SHP77 (cell line): Measurements from ENCODE around the gene NANOG.
A peak's percentile ranks its signal among the peaks of the same experiment; 100 is the strongest.
"Not testable (repeated sequence)": the region's sequence is repeated elsewhere in the genome, so short reads cannot be mapped to it uniquely, and the experiment has no call there.

Experiments used
- DNase-seq, 2 experiments: peaks; one replicate each; lab custom pipeline; 2025; lab: John Stamatoyannopoulos, UW

NANOG gene

DNA sequence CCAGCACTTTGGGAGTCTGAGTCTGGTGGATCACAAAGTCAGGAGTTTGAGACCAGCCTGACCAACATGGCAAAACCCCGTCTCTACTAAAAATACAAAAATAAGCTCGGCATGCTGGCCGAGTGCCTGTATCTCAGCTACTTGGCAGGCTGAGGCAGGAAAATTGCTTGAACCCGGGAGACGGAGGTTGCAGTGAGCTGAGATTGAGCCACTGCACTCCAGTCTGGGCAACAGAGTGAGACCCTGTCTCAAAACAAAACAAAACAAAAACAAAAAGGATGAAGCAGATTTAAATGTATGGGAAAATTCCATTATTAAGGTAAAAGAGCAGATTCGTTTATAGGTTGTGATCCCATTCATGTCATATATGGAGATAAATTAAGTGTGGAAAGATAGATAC, 17.1 kb downstream of the NANOG start:
- DNase-seq: not testable (repeated sequence)

DNA sequence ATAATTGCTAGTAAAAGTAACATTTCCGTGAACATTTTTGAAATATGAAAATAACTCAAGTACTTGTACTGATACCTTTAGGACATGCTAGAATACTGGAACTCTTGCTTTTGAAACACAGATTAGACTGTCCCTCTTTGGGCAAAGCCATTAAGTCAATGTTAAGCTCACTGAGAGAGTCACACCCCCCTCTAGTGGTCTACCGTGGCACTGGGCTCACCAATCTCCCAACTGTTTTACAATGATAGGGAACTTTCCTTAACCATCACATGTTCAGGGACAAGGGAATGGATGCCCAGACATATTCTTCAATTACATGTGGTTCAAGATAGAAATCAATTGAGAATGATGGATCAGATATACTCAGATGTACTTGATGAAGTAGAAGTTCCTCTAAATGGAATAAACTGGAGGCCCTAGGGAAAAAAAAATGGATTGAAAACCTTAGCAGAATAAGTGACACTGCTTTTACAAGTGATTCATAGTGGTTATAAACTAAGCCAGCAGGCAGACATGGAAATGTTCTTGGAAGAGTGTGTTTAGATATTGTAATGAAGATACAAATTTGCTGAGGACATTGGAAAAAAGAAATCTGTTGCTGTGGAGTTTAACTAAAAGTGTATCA, 17.8 kb downstream of the NANOG start:
- peak in 1 of 2 experiments; percentile 2 for DNase-seq

- not testable (repeated sequence) for DNase-seq
Measured at GRCh38 chr12:7825754-7826153, 36.6 kb downstream of the NANOG start.

DNA sequence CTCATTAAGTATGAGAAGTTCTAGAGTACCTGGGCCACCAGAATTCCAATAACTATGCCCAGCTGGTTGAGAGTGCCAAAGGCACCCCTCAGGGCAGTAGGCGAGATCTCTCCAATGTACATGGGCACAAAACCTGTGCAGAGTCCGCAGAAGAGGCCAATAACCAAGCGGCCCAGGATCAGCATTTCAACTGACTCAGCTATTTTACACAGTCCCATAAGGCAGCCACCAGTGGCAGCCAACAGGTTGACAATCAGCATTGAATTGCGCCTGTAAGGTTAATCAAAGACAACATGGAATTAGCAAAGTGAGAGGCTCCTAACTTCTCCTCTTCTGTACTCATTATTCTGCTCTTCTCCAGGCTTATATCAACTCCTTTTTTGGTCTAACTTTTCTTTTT, 40.5 kb downstream of the NANOG start:
- not testable (repeated sequence) for DNase-seq

- peak in 1 of 2 experiments; percentile 3 for DNase-seq
Measured at GRCh38 chr12:7832059-7832696, 43.0 kb downstream of the NANOG start.

- not testable (repeated sequence) for DNase-seq
Measured at GRCh38 chr12:7833201-7833600, 44.0 kb downstream of the NANOG start.

DNA sequence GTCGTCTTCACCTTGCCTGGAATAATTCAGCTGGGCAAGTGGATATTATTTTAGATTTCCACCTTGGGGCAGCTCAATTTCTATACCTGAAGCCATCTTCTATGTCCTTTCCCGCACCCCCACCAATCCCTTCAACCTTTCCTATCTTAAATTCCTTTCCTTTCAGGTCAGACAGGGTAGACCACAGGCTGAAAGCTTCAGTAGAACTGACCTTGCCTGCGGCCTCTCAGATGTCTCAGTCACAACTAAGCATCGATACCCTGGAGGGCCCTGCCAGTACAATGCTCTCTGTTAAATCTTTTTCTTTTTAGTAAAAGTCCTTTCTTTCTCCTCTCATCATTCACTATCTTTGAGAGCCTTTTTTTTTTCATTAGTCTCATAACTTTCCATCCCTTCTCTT, 44.6 kb downstream of the NANOG start:
- DNase-seq: no peak

- DNase-seq: no peak
Measured at GRCh38 chr12:7834701-7835100, 45.5 kb downstream of the NANOG start.

DNA sequence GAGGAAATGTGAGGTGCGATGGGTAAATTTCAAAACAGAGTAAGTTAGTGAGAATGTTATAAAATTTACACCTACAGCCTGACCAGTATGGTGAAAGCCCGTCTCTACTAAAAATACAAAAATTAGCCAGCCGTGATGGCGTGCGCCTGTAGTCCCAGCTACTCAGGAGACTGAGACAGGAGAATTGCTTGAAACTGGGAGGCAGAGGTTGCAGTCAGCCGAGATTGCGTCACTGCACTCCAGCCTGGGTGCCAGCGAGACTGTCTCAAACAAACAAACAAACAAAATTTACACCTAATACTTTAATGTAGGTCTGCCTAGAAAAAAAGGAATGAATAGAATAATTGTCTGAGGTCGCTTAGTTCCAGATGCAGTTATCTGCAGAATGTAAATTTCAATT, 45.9 kb downstream of the NANOG start:
- DNase-seq: no peak

DNA sequence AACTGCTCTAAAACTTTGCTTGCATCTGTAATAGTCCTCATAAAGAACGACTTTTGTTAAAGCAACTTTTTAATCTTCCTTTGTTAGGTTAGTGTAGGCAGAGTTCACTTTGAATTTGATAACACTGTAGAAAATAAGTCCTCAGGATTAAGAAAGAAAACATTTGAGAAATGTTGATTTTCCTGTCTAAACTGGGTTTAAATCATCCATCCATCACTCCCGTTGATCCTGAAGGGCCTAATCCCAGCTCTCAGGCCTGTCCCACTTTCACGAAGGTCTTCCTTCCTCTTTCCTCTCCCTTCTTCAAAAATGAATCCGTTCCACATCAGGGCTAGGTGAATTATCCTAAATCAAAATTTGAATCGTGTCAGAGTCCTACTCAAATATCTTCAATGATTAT, 46.6 kb downstream of the NANOG start:
- no peak for DNase-seq

- DNase-seq: no peak
Measured at GRCh38 chr12:7837366-7837765, 48.2 kb downstream of the NANOG start.

DNA sequence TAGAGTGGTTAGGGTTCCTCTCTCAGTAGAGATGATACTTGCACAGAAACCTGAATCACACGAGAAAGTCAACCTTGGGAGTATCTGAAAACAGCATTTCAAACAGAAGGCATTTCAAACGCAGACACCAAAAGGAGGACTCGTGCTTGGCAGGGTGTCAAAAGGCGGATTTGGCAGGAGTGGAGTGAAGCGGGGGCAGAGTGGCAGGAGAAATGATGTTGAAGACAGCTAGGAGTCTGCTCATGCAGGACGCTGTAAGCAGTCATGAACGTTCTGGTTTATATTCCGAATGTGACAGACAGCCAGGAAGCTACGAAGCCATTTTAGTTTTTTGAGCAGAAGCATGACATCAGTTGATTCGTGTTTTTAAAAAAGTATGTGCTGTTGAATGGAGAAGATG, 50.0 kb downstream of the NANOG start:
- not testable (repeated sequence) for DNase-seq

GRCh38 chr12:7839848-7840247, 50.6 kb downstream of the NANOG start:
- DNase-seq: not testable (repeated sequence)

DNA sequence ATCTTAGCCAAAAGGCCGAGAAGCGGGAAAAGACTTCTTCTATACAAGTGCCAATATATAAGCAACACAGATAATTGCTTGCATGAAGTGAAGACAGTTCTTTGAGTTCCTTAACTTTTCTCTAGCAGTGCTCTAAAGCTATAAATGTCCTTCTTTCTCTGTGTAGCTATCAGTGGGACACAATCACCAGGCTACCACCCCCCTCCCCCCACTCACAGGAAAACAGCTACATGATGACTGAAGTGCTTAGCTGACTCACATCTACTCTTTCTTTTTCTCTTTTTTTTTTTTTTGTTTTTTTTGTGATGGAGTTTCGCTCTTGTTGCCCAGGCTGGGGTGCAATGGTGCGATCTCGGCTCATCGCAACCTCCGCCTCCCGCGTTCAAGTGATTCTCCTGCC, 53.2 kb downstream of the NANOG start:
- DNase-seq: not testable (repeated sequence)

DNA sequence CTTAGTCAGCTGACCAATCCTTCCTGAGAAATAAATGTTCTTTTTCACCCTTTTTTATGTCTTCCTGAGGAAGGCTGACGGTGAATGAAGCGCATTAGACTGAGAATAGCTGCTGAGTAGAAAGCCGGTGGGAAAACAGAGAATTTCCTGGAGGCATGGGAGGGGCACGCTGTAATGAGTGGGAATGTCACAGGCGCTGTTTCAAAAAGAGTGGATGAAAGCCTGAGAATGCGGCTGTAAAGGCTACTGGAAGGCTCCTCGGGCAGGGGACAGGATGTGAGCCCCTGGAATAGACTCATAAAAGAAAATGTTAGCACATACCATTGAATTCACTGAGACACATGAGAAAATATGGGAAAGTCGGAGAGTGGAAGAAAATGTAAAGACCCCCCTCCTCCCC, 53.9 kb downstream of the NANOG start:
- not testable (repeated sequence) for DNase-seq

DNA sequence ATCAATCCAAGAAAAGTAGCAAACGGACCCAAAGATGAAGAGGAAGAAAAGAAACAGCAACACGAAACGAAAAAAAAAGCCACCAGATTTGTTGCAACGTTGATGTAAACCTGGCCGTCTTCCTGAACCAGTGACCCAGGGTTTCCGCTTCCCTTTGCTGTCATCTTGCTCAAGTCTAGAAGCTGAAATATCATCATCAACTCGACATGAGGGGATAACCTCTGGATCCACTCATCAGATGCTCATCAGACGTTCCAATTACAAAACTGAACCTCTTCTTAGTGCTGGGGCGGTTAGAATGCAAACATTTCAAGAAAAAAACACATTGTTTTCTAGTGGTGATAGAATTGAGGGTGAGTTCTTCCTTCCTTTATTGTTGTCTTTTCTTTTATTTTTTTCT, 54.4 kb downstream of the NANOG start:
- DNase-seq: not testable (repeated sequence)

GRCh38 chr12:7844116-7844515, 54.9 kb downstream of the NANOG start:
- no peak for DNase-seq

GRCh38 chr12:7847226-7848097, 58.3 kb downstream of the NANOG start:
- DNase-seq: not testable (repeated sequence)

DNA sequence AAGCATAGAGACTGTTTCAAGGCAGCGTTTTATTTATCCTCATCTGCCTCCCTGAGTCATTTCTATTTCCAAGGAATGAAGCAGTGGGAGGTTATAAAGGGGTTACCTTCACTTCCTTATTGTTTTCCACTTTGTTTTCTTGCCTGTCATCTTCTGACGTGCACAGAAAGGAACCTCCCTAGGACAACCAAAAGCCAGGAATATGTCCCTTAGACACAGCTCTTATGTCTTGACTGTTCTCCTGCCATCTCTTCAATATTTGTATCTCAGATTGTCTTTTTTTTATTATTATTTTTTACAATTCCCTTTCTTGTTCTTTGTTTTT, 58.9 kb downstream of the NANOG start:
- DNase-seq: not testable (repeated sequence)
